Breast epithelium (tissue), 3 donors: Measurements from ENCODE around the gene NUMB.

ENCODE experiments used
- POLR2A ChIP-seq: fragments of 450-650 bp; IDR thresholded peaks from one replicate; pipeline ENCODE4 v1.6.1; 2016; ENCODE audit warnings: antibody characterized with exemption, mild to moderate bottlenecking, moderate library complexity
- TF ChIP-seq, protein P1 (sequence below), 3 donors: fragments of 450-650 bp; IDR thresholded peaks; one replicate each; pipeline ENCODE4 v1.5.1; 2016 to 2017; ENCODE audit warnings: antibody characterized with exemption in 3 of 3, mild to moderate bottlenecking in 3 of 3, moderate library complexity in 3 of 3

- TF ChIP-seq, protein P1, sequence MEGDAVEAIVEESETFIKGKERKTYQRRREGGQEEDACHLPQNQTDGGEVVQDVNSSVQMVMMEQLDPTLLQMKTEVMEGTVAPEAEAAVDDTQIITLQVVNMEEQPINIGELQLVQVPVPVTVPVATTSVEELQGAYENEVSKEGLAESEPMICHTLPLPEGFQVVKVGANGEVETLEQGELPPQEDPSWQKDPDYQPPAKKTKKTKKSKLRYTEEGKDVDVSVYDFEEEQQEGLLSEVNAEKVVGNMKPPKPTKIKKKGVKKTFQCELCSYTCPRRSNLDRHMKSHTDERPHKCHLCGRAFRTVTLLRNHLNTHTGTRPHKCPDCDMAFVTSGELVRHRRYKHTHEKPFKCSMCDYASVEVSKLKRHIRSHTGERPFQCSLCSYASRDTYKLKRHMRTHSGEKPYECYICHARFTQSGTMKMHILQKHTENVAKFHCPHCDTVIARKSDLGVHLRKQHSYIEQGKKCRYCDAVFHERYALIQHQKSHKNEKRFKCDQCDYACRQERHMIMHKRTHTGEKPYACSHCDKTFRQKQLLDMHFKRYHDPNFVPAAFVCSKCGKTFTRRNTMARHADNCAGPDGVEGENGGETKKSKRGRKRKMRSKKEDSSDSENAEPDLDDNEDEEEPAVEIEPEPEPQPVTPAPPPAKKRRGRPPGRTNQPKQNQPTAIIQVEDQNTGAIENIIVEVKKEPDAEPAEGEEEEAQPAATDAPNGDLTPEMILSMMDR (IDR thresholded peaks at IDR 0.05) = no peak
- TF ChIP-seq POLR2A = no peak
These were observed 208.0 kb downstream of the NUMB start for GRCh38 chr14:73250317-73250713.
